Cardiac septum (tissue), 1 donor: ENCODE results near the gene DRAM1. TPM values are rescaled to one million over a fixed set of nuclear protein-coding genes. Genes with fewer than 3 reads are reported as not detected.

ENCODE experiments used
- DNase-seq: peaks from one replicate; pipeline ENCODE4 v3.0.0-alpha.2; 2020; ENCODE audit warnings: low spot score
- intact Hi-C: fragments of 100-400 bp; cut with DNase I; formaldehyde crosslinking; loops from one replicate; pipeline ENCODE4 v1.14.0; 2022
- long read RNA-seq: library from polyadenylated mRNA; unstranded; transcript quantifications from one replicate; pipeline ENCODE4 v2.0.0, GENCODE V29; 2021
- total RNA-seq: library from RNA; stranded (reverse); fragmentation: NEBNext Ultra II Directional; extraction: Animal tissue kit (Norgen Biotek cat#: 25700); gene quantifications from one replicate; pipeline ENCODE4 v1.2.1, GENCODE V29; 2021
- donor health status: DM: no; HTN: no; CAD: no.

DRAM1 gene, protein sequence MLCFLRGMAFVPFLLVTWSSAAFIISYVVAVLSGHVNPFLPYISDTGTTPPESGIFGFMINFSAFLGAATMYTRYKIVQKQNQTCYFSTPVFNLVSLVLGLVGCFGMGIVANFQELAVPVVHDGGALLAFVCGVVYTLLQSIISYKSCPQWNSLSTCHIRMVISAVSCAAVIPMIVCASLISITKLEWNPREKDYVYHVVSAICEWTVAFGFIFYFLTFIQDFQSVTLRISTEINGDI
- 5.4 TPM for total RNA-seq
- long read RNA-seq, partial matches to known transcripts: 0 of 7 reads
- long read RNA-seq, other reads (novel, unspliced or antisense): 4 of 7 reads

DNA sequence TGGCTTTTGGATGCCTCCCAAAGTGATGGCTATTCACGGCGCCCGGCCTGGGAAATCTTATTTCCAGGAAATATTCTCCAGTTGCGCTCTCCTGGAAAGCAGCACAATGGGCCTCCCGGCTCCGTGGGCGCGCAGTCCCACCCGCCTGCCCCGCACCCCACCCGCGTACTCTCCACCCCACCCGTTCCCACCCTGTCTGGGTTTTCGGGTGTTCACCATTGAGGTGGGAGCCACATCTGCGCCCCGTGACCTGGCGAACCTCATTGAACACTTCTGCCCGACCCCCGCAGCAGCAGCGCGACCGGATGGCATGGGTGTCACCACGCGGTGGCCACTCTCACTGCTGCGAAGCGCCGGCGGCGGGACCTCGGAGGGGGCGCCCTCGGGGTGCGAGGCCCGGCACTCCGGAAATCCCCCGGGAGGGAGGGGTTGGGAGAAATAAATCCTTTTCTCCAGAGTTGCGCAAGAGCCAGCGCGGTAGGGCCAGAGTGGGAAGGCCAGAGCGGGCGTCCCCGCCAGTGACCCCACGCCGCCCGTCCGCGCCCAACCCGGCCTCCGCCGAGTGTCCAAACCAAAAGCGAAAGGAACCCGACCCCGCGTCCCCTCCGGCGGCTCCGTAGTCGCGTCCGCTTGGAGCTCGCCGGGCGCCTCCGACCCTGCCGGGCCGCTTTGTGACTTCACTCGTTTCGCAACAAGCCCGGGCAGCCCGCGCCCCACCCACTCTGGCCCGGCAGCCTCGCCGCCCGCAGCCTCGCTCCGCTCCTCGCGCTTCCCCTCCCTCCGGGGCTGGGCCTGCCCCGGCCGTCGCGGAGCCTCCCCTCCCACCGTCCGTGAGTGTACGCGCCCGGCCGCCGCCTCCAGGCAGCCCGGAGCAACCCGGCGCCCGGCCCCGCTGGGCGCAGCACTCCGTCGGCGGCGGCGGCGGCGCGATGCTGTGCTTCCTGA, at the start of gene DRAM1:
Gene DRAM1, plus strand, starts transcription at position 720 of the 945 bp plus-strand sequence. Its CDS starts 210 bp downstream, at position 930.
- intact Hi-C loops: loop anchor here (2.0 kb wide), 1 partner anchor 46 kb away; the partner anchor contains the start of gene GNPTAB
- DNase-seq: peak; percentile 97

DNA sequence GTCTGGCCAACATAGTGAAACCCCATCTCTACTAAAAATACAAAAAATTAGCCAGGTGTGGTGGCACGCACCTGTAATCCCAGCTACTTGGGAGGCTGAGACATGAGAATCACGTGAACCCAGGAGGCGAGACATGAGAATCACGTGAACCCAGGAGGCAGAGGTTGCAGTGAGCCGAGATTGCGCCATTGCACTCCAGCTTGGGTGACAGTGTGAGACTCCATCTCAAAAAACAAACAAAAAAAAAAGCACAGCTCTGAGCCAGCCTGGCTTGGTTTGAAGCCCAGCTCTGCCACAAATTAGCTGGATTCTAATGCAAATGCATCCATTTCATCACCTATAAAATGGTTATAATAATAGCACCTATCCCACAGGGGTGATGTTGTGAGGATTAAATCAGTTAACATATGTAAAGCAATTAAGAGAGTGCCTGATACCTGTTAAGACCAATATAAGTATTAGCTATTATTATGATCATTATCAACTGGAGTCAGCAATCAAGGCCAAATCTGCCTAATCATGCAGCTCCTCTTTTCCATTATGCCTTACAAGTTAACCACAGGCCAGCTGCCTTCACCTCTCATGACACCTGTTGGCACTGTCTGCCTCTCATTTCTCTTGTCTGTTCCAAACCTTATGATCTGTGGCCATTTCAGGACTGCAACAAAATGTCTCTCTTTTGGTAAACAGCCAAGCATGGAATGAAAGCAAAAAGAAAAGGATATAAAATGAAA, 48.8 kb upstream of the DRAM1 start:
- intact Hi-C loops: loop anchor here (5.0 kb wide), 1 partner anchor 421 kb away; the partner anchor contains the start of gene ARL1

DNA sequence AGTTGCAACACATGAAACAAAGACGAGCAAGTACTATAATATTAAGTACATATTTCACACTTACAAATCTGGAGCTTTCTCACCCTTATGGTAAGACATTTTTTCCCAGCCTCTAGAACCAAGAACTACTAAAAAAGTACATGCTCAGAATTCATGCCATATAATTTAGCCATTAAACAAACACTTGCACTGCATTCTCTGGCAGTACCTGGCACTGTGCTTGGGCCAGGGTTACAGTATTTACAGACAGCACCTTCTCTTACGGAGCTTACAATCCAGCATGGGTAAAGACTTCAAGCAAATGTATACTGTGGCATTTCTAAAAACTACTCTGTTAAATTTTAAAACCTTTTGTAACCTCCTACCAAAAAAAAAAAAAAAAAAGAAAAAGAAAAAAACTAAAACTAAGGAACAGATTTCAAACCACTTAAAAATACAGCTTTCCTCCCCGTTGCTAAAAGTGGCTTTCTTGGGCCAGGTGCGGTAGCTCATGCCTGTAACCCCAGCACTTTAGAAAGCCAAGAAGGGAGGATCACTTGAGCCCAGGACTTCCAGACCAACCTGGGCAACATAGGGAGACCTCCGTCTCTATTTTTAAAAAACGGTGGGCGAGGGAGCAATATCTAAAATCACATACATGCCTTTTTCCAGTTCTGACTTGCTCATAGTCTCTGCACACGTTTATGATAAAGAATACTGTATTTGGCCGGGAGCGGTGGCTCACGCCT, 47.6 kb upstream of the DRAM1 start:
- intact Hi-C loops: loop anchor here (2.0 to 5.0 kb wide), 5 partner anchors 38 to 423 kb away; partner anchors contain the start of genes ARL1, CHPT1 and DRAM1
- DNase-seq: no peak

More for the DNA sequence above, 48.8 kb upstream of the DRAM1 start:
- no peak for DNase-seq

DNA sequence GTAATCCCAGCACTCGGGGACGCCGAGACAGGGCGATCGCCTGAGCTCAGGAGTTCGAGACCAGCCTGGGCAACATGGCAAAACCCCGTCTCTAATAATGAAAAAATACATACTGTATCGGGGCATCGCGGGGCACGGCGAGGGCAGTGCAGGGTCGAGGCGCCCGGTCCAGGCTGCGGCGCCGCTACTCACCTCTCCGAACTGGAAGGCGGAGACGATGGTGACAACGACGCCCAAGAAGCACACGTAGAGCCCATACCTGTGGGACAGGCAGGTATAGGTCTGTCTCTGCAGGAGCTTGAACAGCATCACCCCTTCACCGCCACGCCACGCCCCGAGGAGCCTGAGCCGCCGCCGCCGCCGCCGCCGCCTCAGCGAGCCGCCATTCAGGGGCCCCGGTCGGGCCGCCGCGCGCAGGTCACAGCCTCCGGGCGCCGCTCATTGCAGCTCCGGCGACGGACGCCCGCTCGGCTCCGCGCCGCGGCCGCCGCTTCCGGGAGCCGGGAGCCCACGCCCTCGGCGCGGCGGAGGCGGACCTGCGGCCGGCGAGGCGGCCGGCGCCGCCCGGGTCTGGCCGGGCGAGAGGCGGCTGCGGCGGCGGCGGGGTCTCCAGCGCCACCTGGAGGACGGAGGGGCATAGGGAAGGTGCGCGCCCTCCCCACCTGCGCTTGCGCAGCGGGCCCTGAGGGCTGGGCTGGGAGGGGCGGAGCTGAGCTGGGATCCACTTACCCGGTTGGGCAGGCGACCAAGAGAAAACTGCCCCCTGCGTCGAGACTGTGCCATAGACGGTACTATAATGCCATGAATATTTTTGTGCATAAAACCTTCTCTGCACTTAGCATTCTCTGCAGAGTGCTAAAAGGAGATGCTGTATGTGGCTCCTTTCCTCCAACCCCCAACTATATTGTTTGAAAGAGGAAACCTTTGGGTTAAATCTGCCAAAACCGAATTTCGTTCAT, 46.7 kb upstream of the DRAM1 start, which contains the start of gene GNPTAB:
Gene GNPTAB, minus strand, starts transcription at position 593 of the 959 bp plus-strand sequence. Its CDS starts 284 bp downstream, at position 309.
- intact Hi-C loops: loop anchor here (2.0 to 5.0 kb wide), 4 partner anchors 38 to 133 kb away; partner anchors contain the start of genes CHPT1 and DRAM1
- DNase-seq: peak; percentile 97

DNA sequence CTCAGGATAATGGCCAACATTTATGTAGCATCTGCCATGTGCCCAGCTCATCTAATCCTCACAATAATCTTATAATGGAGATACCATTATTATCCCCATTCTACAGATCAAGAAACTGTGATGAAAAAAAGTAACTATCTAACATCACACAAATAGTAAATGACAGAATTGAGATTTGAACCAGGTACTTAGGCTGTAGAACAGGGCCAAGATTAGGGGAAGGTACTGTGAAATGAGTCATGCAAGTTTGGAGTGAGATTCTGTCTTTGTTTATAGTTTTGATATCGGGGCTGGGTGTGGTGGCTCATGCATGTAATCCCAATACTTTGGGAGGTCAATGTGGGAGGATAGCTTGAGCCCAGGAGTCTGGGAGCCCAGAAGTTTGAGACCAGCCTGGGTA, 45.4 kb upstream of the DRAM1 start:
- intact Hi-C loops: loop anchor here (5.0 kb wide), 2 partner anchors 40 to 135 kb away; partner anchors contain the start of gene CHPT1
- DNase-seq: no peak

DNA sequence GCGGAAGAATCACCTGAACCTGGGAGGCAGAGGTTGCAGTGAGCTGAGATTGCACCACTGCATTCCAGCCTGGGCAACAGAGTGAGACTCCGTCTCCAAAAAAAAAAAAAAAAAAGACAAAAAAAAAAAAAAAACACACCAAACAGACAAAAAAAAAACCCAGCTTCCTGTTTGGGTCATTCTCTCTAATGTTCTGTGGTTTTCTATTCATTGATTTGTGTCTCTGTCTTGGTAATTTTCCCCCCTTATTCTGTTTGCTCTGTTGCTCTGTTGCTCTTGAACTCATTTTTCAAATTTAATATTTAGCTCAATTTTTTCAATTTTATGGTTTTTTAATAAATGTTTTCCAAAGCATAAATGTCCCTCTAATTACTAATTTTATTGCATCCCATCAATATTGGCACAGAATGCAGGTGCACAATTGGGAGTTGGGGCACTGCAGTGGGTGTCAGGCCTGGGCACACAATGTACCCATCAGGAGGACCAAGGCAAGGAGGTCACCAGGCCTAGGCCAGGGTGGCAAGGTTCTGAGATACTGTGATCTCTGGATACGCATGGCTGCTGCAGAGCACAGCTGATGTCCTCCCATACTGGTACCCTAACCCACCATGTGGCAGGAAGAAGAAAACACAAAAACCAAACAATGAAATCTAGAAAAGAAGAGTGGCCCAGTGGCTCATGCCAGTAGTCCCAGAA, 38.6 kb upstream of the DRAM1 start:
- DNase-seq: no peak
- intact Hi-C loops: no loop called here

DNA sequence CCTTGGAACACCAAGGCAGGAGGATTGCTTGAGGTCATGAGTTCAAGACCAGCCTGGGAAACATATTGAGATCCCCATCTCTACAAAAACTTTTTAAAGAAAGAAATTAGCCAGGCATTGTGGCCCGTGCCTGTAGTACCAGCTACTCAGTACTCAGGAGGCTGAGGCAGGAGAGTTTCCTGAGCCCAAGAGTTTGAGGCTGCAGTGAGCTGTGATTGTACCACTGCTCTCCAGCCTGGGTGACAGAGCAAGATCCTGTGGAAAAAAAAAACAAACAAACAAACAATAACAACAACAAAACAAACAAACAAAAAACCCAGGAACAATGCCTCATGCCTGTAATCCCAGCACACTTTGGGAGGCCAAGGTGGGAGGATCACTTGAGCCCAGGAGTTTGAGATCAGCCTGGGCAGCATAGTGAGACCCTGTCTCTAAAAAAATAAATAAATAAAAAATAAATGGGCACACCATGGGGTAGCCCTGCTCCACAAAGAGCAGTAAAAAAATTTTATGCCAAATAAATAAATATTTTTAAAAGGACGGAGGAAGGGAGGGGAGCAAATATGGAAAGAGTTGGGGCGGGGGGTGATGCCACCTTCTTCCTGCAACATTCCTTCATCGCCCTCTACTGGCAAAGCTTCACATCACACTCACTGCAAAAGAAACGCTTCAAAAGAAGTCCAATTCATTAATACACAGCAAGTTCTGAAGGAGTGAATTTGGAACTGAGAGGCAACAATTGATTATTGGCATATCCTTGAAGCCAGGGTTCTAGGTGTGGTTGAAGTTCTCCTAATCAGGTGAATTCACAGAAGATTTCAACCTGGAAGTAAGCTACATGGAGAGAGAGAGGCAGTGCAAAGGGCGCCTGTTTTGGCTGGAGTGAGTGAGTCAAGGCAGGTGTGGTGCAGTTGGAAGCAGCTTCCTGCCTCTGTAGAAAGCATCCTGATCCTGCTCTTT, 37.8 kb upstream of the DRAM1 start:
- intact Hi-C loops: loop anchor here (2.0 kb wide), 1 partner anchor 67 kb away; no protein-coding TSS in a partner anchor
- DNase-seq: no peak

DNA sequence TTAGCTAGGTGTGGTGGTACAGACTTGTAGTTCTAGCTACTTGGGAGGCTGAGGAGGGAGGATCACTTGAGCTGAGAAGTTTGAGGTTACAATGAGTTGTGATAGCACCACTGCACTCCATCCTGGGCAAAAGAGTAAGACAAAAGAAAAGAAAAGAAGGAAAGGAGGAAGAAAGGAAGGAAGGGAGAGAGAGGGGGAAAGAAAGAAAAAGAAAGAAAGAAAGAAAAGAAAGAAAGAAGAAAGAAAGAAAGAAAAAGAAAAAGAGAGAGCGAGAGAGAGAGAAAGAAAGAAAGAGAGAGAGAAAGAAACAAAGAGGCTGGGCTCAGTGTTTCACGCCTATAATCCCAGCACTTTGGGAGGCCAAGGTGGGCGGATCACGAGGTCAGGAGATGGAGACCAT, 36.3 kb upstream of the DRAM1 start:
- intact Hi-C loops: loop anchor here (2.0 kb wide), 1 partner anchor 68 kb away; no protein-coding TSS in a partner anchor
- DNase-seq: no peak

DNA sequence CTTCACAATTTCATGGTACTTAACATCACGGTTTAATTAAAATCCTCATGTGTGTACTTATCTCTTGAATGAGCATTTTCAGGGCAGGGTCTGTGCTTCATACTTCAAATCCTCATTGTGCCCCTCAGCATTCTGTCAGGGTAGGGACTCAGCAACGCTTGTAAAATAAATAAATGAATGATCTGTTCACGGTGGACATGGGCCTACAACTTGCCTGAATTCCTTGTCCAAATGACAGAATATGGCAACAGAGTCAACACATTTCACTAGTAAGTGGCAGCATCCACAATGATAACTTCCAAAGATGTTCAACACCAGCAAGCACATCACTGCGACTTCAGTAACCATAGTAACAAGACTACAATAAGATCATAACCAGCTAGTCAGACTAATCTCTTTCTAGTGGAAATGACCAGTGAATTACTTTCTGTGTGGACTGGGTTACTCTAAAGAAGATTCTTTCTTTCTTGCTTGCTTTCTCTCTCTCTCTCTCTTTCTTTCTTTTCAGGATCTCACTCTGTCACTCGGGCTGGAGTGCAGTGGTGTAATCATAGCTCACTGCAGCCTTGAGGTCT, 32.2 kb upstream of the DRAM1 start:
- intact Hi-C loops: no loop called here

DNA sequence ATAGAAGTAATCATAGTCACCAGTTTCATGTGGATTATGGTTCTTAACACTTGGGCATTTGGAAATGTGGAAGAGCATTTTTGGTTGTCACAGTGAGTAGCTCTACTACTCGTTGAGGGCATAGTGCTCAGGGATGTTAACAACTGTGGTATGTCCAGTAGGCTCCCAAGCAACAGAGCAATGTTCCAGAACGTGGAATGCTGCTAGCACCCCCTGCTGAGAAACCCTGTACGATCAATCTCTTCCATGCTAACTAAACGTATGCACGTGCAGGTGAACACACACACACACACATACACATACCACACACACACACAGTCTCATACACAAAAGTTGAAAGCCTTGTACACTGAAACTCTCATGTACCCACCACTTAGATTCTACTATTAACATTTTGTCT, 30.1 kb upstream of the DRAM1 start:
- intact Hi-C loops: no loop called here
- DNase-seq: no peak

More for the DNA sequence above, 32.2 kb upstream of the DRAM1 start:
- no peak for DNase-seq

DNA sequence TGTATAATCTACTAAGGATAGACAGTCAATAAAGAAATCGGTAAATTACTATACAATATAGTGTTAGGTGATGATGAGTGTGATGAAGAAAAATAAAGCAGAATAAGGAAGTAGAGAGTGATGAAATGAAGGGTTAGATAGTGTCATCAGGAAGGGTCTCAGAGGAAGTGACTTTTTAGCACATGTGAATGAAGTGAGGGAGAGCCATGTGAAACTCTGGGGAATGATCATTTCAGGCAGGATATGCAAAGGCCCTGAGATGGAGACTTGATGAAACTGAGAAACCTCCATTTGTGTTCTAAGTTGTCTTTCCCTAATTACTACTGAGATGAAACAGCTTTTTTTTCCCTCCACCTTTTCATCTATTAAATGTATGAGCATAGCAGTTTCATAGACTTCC, 27.2 kb upstream of the DRAM1 start:
- intact Hi-C loops: no loop called here
- no peak for DNase-seq

DNA sequence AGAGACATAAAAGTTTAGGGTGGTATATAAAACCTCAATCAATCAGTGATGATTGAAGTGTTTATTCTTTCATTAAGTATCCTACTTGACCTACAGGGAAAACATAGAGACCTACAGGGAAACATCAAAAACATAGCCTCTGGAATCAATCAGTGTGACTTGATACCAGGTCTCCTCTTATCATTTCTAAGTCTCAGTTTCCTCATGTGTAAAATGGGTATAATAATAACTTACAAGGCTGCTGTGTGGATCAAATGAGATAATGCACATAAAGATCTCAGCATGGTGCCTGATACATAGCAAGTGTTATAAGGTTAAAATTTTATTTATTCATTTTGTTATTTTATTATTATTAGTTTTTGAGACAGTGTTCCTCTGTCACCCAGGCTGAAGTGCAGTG, 24.4 kb upstream of the DRAM1 start:
- intact Hi-C loops: no loop called here
- no peak for DNase-seq

DNA sequence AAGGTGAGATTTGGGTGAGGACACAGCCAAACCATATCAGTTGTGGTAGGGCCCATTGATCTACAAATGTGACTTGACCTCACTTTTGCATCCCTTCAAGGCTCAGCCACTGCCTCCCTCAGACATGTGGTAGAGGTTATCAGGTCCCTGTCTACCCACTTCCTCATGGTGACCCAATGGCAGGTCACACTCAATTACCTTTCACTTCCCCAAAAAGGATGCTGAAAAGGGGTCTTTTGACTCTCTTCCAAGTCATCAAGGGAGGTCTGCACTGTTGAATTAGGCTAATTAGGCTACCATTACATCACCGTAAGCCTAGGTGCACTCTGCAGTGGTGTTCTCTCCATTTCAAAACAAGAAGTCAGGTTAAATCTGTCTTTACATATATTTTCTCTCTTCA, 22.6 kb upstream of the DRAM1 start:
- DNase-seq: no peak
- intact Hi-C loops: no loop called here

DNA sequence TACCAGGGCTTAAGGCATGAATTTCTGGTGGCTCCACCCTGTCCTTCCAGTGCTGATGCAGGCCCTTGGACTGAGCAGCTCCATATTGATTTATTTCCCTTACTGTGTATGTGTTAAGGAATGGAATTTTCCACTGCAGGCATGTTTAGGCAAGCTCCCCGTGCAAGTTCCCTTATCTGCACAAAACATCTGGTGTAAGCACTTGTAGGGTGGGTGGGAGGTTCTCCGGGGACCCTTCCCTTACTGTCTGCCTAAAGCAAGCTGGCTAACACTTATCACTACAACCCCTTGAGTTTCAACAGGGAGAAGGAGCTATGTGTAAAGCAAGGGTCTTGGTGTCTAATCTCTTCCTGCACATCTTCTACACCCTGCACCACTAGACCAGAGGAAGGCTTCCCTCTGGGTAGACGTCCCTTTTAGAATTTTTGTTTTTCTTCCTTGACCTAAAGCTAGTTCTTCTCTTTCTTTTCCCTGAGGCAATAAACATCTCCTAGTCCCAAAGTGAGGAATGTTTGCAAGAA, 22.0 kb upstream of the DRAM1 start:
- no peak for DNase-seq
- intact Hi-C loops: no loop called here

DNA sequence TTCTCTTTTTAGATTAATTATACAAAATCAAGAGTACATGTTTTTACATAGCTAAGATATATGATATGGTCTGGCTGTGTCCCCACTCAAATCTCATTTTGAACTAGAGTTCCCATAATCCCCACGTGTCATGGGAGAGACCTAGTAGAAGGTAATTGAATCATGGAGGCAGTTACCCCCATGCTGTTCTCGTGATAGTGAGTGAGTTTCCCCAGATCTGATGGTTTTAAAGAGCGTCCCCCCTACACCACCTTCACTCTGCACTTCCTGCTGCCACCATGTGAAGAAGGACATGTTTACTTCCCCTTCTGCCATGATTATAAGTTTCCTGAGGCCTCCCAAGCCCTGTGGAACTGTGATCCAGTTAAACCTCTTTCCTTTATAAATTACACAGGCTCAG, 21.4 kb upstream of the DRAM1 start:
- intact Hi-C loops: no loop called here
- no peak for DNase-seq
